NOMO-1 treated with DMSO at 0.1 percent for 48 hours (cell line): ENCODE measurements around the gene RNF31.
A peak's percentile ranks its signal among the peaks of the same experiment; 100 is the strongest.

Experiments
- DNase-seq: peaks from one replicate; lab custom pipeline; 2025; ENCODE audit not compliant: unreplicated experiment; lab: John Stamatoyannopoulos, UW

RNF31 gene

GRCh38 chr14:24137529-24138395 lies 9.5 kb upstream of the RNF31 start:
- DNase-seq = no peak

GRCh38 chr14:24138396-24139271 lies 8.7 kb upstream of the RNF31 start:
- no peak for DNase-seq

- no peak for DNase-seq
Measured at GRCh38 chr14:24139272-24139934, 7.9 kb upstream of the RNF31 start.

- DNase-seq = peak; percentile 99
Measured at GRCh38 chr14:24141097-24141880, 6.0 kb upstream of the RNF31 start, which contains the start of gene EMC9. Gene EMC9, minus strand, starts transcription at chr14:24141591. Its CDS starts 287 bp downstream, at chr14:24141304.

DNA sequence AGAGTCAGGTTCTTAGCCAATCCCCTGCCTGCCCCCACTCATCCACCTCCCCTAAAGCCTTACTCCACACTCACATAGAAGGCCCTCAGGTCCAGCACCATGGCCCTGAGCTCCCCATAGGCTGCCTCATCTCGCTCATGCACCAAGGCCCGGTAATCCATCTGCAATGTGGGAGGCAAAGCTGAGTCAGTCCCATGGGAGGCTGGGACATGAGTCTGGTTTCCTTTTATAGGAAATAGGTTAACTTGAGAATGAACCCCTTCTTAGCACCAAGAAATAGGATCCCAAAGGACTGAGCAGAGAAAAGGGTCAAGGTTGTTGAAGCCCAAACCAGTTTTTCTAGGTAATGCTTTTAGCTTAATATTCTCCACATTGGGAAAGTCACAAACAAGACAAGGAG lies 3.8 kb upstream of the RNF31 start:
- no peak for DNase-seq

GRCh38 chr14:24144451-24144850 lies 2.8 kb upstream of the RNF31 start:
- DNase-seq = no peak

DNA sequence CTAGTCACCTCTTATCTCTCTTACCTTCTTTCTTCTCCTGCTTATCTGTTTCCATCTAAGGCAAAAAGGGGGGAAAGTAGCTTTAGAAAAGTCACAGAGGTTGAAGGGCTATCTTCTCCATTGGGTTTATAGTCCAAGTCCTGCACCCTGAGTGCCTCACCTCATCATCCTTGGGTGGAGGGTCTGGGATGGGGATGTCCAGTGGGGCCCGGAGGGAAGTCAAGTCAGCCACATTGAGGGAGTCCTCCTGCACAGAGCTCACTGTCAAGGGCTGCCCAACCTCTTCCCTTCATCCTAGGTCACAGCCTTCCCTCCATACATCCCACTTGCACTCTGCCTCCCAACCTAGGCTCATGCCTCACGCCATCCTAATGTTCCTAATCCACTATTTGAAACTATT lies 2.1 kb upstream of the RNF31 start:
- DNase-seq = no peak

DNA sequence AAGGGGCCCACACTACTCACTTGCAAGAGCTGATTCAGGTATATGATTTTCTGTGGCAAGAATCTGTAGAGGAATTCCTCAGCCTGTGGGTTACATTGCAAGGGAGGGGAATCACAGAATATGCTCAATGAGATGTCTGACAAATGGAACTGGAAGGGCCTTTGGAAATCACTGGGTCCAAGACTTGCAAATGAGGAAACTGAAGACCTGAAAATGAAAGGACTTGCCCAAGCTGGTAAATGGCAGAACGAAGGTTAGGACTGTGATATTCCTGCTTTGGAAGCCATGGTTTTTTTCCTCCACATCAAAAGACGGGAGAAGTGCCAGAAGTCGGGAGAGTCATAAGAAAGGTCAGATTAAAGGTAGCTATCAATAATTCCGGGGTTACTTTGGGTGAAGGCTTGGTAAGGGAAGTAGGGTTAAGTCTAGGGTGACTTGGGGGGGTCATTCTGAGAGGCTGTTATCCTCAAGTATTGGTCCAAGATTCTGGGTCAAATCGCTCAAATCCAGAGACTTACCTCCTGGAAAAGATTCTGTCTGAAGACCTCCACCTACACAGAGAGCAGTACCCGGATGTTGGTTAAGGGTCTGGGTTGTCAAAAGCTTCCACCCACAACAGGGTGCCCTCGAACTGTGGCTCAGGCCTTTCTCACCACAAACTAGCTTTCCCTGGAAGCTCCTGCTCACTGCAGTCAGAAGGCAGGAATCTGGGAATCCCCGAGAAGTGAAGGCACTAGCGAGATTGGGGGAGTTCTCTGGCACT lies 1.4 kb upstream of the RNF31 start:
- peak; percentile 15 for DNase-seq

DNA sequence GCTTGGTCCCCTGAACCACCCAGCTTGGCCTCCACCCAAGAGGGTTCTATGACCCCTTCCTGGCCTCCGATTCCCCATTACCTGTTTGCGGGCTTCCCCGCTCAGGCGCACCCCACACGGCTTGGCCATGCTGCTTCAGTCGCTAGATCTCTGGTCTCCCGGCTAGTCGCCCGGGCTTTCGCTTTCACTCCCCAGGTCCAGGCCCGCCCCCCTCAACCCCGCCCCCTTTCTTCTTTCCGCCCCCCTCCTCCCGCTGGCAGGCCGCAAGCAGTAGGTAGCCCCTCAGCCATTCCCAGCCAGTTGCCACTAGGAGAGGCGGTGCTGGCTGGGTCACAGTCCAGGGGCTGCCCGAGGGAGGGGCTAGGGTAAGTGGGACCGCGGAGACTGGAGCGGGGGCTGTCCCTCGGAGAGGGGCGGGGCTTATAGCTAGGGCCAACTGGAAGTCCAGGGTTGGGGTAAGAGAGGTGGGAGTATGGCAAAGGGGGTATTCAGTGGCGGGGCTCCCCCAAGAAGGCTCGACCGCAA lies 783 bp upstream of the RNF31 start, which contains the start of gene PSME2:
PSME2 (minus strand) TSS at position 158 of the 525 bp plus-strand sequence; CDS start at position 129, 29 bp downstream.
- peak; percentile 97 for DNase-seq

DNA sequence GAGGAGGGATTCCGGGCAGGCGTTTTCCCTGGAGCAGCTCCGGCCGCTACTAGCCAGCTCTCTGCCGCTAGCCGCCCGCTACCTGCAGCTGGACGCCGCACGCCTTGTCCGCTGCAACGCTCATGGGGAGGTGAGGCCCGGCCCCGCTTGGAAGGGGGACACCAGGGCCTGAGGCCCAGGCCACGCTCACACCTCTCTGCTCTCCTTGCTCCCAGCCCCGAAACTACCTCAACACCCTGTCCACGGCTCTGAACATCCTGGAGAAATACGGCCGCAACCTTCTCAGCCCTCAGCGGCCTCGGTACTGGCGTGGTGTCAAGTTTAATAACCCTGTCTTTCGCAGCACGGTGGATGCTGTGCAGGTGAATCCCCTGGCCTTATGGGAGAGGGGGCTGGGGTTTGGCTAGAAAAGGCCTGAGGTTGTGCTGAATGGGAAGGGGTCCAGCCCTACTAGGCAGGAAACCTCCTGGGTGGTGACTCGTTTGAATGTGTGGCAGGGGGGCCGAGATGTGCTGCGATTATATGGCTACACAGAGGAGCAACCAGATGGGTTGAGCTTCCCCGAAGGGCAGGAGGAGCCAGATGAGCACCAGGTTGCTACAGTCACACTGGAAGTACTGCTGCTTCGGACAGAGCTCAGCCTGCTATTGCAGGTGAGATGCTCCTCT lies 597 bp downstream of the RNF31 start:
- DNase-seq = no peak

DNA sequence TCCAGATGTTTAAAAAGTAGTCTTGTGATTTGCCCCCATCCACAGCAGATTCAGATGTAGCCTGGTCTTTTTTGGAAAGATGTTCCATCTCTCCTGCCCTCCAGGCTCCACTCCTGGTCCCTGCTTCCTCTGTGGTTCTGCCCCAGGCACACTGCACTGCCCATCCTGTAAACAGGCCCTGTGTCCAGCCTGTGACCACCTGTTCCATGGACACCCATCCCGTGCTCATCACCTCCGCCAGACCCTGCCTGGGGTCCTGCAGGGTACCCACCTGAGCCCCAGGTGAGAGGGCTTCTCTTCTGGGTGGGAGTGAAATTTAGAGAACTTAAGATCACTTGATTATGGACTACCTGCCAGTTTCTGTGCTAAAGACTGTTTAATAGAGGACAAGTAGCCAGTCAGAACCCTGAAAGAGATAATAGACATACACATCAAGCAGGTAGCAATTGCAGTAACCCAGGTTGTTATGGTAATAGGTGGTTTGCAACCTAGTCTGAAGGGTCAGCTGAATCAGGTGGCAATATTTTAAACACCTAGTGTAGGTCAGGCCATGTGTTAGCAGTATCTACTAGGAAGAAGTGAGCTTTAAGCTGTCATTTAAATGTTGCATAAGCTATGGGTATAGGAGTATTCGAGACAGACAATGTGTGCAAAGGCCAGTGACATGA lies 2.1 kb downstream of the RNF31 start:
- DNase-seq = no peak

DNA sequence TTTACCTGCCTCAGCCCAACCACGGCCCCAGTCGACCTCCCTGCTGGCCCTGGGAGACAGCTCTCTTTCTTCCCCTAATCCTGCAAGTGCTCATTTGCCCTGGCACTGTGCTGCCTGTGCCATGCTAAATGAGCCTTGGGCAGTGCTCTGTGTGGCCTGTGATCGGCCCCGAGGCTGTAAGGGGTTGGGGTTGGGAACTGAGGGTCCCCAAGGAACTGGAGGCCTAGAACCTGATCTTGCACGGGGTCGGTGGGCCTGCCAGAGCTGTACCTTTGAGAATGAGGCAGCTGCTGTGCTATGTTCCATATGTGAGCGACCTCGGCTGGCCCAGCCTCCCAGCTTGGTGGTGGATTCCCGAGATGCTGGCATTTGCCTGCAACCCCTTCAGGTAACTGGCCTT lies 2.8 kb downstream of the RNF31 start:
- no peak for DNase-seq

GRCh38 chr14:24150567-24150966 lies 3.3 kb downstream of the RNF31 start:
- DNase-seq = no peak

DNA sequence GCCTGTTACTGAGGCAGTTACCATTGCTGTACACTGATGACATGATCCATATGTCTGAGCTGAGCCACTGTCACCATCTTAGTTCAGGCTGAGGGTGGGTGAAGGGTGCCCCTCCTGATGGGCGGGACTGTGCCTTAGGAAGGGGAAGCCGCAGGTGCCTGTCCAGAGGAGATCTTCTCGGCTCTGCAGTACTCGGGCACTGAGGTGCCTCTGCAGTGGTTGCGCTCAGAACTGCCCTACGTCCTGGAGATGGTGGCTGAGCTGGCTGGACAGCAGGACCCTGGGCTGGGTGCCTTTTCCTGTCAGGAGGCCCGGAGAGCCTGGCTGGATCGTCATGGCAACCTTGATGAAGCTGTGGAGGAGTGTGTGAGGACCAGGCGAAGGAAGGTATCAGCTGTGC lies 3.7 kb downstream of the RNF31 start:
- DNase-seq = no peak

- no peak for DNase-seq
Measured at GRCh38 chr14:24151404-24152080, 4.2 kb downstream of the RNF31 start.

GRCh38 chr14:24155100-24155499 lies 7.8 kb downstream of the RNF31 start:
- DNase-seq = no peak

GRCh38 chr14:24156840-24157239 lies 9.5 kb downstream of the RNF31 start:
- no peak for DNase-seq

GRCh38 chr14:24157331-24157730 lies 10.0 kb downstream of the RNF31 start:
- DNase-seq = no peak
